ENCODE data around the gene SBK2.

SBK2 gene

GRCh38 chr19:55553217-55554182 is 16.6 kb upstream of the SBK2 start:
- no peak for TF ChIP-seq CTCF (IDR thresholded peaks at IDR 0.05; ENCODE audit: borderline replicate concordance, insufficient read depth, low read depth, low read length)
- no peak overlapping the region for H3K4me3 ChIP-seq (ENCODE audit: low read depth, low read length)

GRCh38 chr19:55552620-55553019 is 15.7 kb upstream of the SBK2 start:
- H3K4me3 ChIP-seq (ENCODE audit: low read depth, low read length), result no peak overlapping the region
- no peak for TF ChIP-seq CTCF (IDR thresholded peaks at IDR 0.05; ENCODE audit: borderline replicate concordance, insufficient read depth, low read depth, low read length)

GRCh38 chr19:55552206-55552605 is 15.3 kb upstream of the SBK2 start:
- no peak for TF ChIP-seq CTCF (IDR thresholded peaks at IDR 0.05; ENCODE audit: borderline replicate concordance, insufficient read depth, low read depth, low read length)
- no peak overlapping the region for H3K4me3 ChIP-seq (ENCODE audit: low read depth, low read length)

- no peak for TF ChIP-seq CTCF (IDR thresholded peaks at IDR 0.05; ENCODE audit: borderline replicate concordance, insufficient read depth, low read depth, low read length)
- H3K4me3 ChIP-seq (ENCODE audit: low read depth, low read length), result no peak overlapping the region
These were observed 13.4 kb upstream of the SBK2 start for GRCh38 chr19:55550321-55550650.

DNA sequence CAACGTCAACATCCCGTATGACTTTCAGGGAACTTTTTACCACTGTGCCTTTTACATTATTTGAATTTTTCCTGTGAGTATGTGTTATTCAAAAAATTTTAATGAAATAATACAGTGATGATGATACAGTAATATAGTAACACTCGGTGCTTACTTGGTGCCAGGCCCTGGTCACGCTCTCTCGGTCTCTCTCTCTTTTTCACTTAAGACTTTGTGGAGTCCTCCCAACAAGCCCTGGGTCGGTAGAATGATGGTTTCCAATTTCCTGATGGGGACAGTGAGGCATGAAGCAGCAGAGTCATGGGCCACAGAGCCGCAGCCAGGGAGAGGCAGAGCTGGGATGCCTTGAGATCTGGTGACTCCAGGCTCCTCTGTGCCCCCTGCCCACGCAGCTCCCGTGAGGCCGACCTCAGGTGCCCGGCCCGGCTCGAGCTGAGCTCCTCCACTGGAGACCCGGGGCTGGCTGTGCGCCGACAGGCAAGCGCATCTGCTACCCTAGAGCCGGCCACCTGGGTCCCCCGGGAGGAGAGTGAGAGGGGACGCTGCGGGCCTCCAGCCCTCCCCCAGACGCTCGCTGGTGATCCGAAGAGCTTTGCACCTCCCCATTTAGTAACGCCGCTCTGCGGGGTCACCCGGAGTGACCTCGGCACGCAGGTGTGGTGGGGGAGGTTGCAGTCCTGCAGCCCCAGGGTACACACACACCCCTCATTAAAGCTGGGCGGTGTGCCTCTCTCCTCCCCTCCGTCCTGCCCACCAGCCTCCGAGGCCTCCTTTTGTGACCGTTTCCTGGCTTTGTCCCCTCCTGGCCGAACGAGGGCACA is 12.8 kb upstream of the SBK2 start:
- TF ChIP-seq CTCF (IDR thresholded peaks at IDR 0.05; ENCODE audit: borderline replicate concordance, insufficient read depth, low read depth, low read length), result no peak
- H3K4me3 ChIP-seq (ENCODE audit: low read depth, low read length), result no peak overlapping the region

GRCh38 chr19:55546822-55547614 is 10.1 kb upstream of the SBK2 start:
- no peak for TF ChIP-seq CTCF (IDR thresholded peaks at IDR 0.05; ENCODE audit: borderline replicate concordance, insufficient read depth, low read depth, low read length)

More at GRCh38 chr19:55546822-55547614, 10.1 kb upstream of the SBK2 start:
- H3K4me3 ChIP-seq (ENCODE audit: low read depth, low read length), result no peak overlapping the region
